Activated gamma-delta T cell treated with anti-CD3 and anti-CD28 coated beads, Interleukin-2, amount 50 U/mL, for 16 hours (primary cell): ENCODE data around the gene GPR176.
"Not testable (repeated sequence)": the region's sequence is repeated elsewhere in the genome, so short reads cannot be mapped to it uniquely, and the experiment has no call there.

Experiments
- DNase-seq: peaks from one replicate; pipeline ENCODE4 v3.0.0-alpha.2; 2020; ENCODE audit warnings: low read depth

Gene GPR176

DNA sequence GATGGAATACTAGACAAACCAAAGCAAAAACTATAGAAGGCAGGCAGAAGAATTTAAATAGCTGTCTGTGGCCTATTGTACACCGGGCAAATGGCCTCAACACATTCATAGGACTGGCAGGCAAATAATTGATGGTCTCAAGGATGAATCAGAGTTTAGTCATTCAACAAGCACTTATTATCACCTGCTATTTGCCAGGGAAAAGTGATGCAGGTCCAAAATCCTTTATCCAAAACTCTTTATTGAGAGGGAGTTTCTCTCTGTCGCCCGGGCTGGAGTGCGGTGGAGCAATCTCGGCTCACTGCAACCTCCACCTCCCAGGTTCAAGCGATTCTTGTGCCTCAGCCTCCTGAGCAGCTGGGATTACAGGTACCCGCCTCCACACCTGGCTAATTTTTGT, 16.1 kb upstream of the GPR176 start:
- no peak for DNase-seq

DNA sequence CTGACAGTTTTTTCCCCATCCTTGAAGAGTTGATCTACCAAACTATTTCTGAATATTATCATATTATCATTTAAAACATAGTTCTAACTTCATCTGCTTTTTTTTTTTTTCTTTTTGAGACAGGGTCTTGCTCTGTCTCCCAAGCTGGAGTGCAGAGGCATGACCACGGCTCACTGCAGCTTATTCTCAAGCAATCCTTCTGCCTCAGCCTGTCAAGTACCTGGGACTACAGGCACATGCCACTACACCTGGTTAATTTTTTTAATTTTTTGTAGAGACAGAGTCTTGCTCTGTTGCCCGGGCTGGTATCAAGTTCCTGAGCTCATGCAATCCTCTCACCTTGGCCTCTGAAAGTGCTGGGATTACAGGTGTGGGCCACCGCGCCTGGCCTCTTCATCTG, 15.2 kb upstream of the GPR176 start:
- DNase-seq: no peak

DNA sequence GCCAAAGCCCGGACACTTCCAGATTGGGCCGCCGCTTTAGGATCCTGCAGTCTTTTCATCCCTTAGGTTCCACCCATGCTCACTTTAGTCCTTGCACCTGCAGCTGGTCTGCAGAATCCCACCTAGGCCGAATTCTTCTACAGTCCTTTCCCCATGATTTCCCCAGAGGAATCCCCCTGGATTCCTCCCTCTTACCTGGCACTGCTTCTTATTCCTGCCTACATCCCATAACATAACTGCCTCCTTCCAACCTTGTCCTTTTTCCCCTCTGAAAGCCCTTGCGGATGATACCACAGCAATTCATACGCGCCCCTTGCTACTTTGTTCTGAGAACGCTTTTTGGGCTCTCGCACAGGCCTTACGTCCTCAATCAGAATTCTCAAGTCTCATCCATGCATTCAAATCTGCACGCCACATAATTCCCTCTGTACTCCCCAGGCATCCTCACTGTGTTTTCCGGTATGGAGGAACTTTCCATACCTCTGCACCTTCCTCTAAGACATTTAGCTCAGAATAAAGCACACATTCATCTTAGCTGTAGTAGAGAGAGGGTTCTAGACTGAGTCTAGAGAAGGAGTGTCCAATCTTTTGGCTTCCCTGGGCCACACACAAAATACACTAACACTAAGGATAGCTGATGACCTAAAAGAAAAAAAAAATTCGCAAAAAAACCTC, 14.5 kb upstream of the GPR176 start:
- DNase-seq: no peak

DNA sequence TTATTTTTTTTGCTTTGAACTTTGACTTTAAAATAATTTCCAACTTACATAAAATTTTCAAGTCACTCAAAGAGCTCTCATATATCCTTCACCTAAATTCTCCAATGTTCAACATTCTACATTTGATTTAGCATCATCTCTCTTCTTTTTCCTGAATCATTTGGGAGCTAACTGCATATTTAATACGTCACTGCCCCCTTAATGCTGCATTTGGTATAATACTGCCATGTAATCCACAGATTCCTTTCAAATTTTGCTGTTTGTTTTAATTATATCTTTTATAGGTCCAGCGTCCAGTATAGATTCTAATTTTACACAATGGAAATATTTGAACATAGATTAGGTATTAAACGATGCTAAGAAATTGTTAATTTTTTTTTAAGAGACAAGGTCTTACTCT, 11.5 kb upstream of the GPR176 start:
- no peak for DNase-seq

DNA sequence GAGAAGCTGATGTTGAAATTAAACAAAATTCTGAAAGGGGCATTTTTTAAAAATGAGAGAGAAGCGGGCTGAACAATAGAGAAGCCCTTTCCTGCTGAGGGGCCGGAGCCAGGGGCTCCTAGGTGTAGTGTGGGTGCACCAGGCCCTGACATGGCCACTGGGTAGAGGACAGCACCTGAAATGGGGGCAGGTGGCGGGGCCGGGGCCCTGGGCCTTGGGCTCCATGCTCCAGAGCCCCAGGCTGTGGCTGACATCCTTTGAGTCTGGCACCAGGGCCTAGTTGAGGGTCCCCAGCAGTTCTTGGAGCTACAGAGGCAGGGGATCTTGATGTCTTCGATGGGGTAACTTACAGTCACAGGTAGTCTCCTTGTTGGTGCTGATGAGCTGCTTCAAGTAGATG, 6.5 kb upstream of the GPR176 start:
- DNase-seq: no peak

DNA sequence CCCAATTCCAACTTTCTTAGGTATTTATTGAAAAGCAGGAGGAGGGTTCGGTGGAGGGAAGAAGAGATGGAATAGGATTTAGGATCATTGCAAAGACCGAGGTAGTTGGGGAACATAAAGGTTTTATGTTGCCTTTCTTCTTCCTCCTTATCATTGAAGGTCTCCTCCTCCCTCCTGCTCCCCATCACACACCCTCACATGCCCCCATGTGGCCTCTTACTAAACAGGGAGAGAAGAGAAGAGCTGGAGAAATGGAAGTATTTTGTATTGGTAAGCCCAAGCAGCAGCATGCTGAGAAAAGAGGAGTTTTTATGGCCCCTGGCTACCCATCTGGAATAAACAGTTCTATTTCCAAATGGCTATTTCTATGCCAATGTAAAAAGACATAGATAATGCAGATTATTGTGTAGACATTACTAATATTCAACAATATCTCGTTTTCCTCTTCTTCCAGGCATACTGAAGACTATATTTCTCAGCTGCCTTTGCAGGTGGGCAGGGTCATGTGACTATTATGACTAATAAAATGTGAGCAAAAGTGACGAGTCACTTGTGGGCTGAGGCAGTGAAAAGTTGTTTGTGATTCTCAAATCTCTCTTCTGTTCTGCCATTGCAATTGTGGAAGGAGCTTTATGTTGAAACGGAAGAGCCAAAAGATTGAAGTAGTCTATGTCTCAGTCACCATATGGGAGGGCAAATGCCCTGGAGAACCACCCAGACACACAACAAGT, 5.2 kb upstream of the GPR176 start:
- no peak for DNase-seq

DNA sequence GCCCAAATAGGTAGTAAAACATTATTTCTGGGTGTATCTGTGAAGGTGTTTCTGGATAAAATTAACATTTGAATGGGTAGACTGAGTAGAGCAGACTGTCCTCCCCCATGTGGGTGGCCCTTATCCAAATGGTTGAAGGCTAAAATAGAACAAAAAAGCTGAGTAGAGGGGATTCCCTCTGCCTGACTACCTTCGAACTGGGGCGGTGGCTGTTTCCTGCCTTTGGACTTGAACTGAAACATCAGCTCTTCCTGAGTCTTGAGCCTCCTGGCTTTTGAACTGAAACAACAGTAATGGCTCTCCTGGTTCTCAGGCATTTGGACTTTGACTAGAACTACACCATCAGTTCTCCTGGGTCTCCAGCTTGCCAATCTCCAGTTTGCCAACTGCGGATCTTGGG, 4.4 kb upstream of the GPR176 start:
- no peak for DNase-seq

DNA sequence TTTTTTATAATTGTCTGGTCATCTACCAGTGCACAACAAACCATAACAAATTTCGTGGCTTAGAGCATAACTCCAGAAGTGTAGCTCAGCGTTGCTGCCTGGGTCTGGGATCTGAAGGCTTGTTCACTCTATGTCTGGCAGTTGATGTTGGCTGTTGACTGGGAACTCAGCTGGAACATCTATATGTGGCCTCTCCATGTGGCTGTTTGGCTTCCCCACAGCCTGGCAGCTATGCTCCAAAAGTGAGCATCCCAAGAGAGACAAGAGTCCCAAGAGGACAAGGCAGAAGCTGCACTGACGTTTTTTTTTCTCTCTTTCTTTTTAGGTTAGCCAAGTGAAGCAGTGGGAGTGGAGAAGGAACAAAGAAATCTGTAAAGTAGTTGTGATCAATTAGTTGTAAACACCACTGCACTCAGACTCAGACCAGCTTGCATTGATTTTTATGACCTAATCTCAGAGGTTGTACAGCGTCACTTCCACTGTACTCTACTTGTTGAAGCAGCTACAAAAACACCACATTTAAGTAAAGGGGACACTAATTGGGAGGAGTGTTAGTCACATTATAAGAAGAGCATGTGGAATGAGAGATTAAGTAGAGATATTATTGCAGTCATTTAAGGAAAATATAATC, 2.5 kb upstream of the GPR176 start:
- no peak for DNase-seq

DNA sequence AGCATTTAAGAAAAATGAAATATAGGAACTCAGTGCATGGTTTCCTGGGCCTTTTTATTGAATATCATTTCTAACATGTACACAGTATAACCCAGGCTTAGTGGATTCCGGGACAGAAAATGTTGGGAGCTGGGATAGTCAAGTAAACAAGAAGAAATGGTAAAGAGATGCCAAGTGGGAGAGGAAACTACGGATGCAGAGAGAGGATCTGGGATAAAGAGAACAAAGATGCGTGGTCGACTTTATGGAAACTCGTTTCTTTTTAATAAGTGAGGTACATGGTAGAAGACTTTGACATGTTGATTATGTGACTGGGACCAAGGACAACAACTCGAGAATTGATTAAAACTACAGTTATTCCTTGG, 1.2 kb upstream of the GPR176 start:
- no peak for DNase-seq

DNA sequence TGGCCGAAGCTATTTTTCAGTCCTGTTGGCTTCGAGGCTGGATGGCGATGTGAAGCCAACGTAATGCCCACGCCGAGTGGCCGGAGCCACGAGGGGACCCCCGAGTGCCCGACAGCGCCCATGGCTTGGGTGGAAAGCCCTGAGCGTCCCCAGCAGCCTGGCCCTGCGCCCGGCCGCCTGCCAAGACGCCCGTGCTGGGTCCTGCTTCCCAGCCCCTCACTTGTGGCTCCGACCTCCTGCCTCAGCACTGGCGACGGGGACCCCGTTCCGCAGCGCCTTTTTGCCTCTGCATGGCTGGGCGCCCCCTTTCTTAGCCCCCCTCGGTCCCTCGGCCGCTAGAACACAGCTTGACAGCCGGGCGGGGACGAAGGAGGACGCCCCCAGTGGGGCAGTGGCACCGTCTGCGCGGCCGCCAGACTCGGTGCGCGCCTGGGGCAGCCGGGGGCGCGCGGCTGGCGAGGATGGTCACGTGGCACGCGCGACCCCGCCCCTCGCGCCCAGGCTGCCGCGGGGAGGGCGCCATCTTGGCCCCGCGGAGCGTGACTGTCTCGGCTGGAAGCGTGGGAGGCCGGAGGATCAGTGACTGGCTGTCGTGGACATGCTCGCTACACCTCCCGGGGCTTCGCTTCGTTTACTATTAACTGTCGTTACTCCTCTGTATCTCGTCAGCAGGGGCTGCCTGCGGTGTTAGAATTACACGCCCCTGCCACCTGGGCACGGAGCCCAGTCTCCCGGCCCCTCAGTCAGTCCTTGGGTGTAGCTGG, 626 bp upstream of the GPR176 start:
- peak; percentile 66 for DNase-seq

DNA sequence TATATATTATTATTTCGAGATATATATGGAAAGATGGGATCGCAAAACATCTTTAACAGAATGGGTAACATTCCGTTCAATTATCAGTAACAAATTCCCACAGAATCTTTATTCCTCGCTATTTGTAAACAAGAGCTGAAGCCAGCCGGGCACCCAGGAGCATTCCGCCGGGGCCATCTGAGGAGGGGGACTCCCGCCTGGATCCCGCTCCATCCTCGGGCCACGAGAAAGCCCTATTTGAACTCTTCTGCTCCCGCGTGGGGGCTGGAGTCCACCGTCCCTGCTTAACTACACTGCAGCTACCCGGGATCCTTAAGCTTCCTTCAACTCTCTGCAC, 687 bp downstream of the GPR176 start:
- no peak for DNase-seq

DNA sequence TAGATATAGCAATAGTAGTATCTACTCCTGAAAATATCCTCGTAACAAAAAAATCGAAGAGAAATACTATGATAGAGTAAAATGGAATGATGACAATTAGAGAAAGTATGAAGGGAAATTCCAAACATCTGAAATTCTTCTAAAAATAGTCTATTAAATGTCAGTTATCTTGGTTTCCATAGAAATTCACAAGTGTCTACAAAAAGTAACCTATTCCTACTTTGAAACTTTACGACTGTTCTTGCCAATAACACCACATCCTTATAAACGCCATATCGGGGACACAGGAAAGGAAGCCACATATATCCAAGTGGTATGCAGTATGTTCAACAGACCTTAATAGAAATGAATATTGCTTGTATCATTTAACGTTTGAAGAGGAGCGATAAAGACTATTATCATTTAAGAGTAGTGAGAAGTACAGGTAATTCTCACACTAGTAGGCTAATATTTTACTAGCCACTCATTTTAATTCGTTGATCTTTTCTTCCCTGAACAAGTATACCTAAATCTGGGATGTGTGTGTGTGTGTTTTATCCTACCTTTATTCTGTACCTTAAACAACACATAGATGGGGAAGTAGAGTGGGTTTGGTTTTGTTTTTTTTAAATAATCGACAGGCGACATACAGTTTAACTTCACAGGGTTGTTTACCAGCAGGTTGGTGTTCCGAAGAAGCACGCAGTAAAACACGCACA, 1.2 kb downstream of the GPR176 start:
- no peak for DNase-seq

DNA sequence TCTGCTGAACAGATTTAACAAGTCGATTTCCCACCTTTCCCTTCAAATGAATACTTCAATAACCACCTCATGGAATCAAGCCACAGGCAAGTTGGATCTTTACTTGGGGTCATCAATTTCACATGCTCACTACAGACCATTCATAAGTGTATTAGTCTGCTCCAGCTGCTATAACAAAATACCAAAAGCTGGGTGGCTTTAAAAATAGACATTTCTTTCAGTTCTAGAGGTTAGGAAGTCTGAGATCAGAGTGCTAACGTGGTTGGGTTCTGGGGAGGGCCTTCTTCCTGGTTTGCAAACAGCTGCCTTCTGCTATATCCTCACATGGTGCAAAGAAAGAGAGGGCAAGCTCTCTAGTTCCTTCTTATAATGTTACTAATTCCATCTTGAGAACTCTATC, 5.1 kb downstream of the GPR176 start:
- no peak for DNase-seq

DNA sequence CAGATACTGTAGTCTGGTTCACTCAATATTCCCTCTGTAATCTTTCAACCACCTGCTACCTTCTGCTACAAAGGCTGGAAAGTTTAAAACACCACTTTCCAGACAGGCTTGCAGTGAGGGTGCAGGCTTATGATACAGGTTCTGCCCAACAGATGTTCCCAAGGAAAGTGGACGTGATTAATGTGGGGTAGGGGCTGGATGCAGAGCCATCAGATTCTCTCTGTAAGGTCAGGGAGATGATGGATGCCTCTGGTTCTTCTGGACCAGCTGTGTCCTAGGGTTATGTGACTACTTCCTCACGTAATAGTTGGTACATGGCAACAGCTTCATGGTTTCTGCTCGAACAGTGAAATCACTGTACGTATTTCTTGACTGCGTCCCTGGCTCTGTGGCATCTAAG, 11.1 kb downstream of the GPR176 start:
- no peak for DNase-seq

DNA sequence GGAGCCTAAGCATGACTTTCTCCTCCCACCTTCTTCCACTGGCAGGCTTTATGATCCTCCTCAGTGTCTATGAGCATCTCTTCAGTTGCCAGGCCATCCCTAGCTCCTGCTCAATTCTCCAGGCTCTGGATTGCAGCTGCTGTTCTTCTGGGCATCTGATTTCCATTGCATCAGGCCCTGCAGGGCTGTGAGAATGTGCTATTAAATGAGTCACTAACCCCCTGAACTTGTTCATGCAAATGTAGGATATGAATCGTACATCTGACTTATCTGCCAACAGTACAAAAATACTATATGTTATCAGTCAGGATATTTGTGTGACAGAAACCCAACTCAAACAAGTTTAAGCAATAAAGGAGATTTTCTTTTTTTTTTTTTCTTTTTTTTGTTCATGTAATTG, 11.9 kb downstream of the GPR176 start:
- no peak for DNase-seq

DNA sequence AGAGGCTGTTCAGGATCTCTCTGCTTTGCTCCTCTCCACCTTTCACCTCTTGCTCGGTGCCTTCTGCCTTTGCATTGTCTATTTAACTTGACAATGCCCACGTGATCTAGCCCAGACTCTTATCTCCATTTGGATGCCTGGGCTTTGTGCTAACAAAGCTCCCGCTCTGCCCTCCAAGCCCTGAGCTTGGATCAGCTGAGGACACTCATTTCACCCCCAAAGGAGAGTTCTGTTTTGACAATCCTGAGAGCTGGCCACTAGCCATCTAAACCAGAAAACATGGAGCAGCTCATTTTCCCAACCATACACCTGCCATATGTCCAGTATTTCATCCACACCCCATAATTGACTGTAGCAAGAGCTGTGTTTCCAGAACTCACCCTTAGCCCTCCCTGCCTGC, 12.8 kb downstream of the GPR176 start:
- DNase-seq: no peak

DNA sequence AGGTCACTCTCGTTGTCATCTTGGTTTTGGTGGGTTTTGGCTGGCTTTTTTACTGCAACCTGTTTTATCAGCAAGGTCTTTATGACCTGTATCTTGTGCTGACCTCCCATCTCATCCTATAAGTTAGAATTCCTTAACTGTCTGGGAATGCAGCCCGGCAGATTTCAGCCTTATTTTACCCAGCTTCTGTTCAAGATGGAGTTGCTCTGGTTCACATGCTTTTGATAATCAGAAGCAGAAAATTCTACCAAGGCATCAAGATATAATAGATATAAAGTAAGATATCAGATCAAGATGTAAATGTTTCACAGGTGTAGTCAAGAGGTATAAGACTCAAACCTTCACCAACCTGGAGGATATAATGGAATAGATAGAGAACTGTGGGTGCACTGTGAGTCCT, 16.0 kb downstream of the GPR176 start:
- DNase-seq: no peak

DNA sequence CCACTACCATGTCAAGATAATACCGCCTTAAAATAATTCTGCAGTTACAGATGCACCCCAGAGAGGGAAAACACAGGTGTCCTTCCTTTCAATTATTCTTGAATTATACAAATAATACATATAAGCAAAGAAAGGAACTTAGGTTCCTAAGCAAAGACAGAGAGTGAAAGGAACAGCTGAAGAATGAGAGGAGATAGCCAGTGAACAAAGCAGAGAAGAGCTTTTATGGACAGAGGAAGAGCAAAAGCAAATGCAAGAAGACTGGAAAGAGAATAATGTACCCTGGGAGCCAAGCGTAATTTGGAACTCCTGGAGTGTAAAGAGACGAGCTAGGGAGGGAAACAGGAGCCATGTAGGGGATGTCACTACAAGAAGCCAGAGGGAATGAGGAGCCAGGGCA, 21.7 kb downstream of the GPR176 start:
- DNase-seq: no peak

DNA sequence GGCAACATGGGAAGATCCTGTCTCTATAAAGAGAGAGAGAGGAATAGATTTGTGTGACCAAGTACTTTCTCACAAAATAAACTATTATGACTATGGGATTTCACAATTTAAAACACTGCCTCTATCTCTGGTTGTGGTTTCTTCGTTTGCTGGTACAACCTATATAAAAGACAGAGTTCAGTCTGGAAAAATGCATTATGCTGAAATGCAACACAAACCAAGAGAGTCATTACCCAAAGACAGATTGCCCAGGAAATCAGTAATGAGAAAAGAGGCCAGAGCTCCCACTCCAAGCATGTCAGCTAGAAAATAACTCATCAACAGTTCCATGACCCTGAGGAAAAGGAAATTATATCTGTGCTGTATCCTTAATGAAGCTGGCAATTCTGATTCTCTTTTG, 23.2 kb downstream of the GPR176 start:
- no peak for DNase-seq

DNA sequence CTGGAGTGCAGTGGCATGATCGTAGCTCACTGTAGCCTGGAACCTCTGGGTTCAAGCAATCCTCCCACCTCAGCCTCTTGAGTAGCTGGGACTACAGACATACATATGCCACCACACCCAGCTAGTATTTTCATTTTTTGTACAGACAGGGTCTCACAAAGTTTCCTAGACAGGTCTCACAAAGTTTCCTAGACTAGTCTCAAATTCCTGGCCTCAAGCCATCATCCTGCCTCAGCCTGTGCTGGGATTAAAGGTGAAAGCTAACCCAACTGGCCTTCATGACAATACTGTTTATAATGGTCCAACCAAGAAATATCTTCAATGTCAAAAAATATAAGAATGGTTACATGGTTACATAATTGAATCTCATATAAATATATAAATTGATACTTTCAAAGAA, 24.0 kb downstream of the GPR176 start:
- no peak for DNase-seq

DNA sequence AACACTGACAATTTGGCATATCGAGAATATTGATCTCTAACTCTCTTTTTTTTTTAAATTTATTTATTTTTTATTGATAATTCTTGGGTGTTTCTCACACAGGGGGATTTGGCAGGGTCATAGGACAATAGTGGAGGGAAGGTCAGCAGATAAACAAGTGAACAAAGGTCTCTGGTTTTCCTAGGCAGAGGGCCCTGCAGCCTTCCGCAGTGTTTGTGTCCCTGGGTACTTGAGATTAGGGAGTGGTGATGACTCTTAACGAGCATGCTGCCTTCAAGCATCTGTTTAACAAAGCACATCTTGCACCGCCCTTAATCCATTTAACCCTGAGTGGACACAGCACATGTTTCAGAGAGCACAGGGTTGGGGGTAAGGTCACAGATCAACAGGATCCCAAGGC, 27.0 kb downstream of the GPR176 start:
- not testable (repeated sequence) for DNase-seq

DNA sequence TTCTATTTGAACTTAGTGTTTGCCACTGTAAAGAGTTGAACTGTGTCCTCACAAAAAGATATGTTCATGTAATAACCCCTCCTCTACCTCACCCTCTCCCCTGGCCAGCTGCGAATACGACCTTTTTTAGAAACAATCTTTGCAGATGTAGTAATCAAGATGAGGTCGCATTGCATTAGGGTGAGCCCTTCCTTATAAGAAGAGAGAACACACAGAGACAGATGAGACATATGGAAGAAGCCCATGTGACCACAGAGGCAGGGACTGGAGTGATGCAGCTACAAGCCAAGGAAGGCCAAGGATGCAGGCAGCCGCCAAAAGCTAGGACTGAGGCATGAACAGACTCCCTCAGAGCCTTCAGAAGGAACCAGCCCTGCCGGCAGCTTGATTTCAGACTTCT, 27.6 kb downstream of the GPR176 start:
- DNase-seq: no peak

DNA sequence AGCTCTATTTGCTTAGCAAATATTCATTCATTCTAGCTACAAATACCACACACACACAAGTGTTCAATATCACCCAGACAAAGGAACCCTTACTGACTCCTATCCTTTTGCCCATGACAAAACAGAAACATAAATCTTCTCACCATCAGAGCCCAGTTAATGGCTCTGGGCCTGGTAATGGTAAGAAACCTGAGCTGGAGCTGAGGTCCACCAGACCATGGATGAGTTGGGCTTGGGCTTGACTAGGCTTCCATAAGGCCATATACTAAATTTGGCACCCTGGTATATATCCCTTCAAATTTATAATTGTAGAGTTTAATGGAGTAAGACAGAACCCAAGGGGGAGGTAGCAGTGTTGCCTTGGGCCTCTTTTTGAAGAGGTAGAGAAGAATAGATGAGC, 29.4 kb downstream of the GPR176 start:
- DNase-seq: no peak
